Panc1 (cell line): Measurements from ENCODE around the gene POC5.

ENCODE experiments used
- CTCF ChIP-seq: fragments of 450-650 bp; IDR thresholded peaks from 2 replicates; pipeline ENCODE4 v1.5.1; 2017; ENCODE audit warnings: mild to moderate bottlenecking
- POLR2AphosphoS5 ChIP-seq: IDR thresholded peaks from 2 replicates; pipeline ENCODE4 v1.6.1; 2012; ENCODE audit warnings: mild to moderate bottlenecking, low read depth, low read length, moderate library complexity
- TCF7L2 ChIP-seq: IDR thresholded peaks from 2 replicates; pipeline ENCODE4 v1.6.1; 2011; ENCODE audit warnings: mild to moderate bottlenecking, low read depth, low read length, inconsistent platforms

DNA sequence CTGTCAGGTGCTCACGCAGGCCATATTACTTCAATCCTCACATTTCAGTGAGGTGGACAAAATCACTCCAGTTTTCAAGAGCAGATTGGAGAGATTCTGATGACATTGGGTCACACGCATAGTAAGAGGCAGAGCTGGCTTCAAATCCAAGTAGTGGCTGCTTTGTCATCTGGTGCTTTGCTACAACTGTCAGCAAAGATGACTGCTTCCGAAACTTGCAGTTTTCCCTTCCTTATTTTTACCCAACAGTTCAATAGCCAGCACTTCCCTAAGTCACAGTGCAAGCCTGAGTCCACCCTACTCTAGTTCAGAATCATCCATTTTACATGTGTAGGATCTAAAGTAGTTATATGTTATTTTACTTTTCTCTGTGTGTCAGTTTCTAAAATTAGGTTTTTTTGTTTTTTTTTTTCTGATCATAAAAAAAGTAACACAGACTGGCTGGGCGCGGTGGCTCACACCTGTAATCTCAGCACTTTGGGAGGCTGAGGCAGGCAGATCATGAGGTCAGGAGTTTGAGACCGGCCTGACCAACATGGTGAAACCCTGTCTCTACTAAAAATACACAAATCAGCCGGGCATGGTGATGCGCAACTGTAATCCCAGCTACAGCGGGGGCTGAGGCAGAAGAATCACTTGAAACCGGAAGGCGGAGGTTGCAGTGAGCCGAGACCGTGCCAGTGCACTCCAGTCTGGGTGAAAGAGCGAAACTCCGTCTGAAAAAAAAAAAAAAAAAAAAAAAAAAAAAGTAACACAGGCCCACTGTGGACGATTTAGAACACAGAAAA lies 56.4 kb downstream of the POC5 start:
- TF ChIP-seq POLR2AphosphoS5, result no peak
- TF ChIP-seq TCF7L2, result no peak
- TF ChIP-seq CTCF, result no peak
